Embryonic facial prominence (tissue), 1 donor: ENCODE measurements around the gene CPLX4.
"Not testable (repeated sequence)": the region's sequence is repeated elsewhere in the genome, so short reads cannot be mapped to it uniquely, and the experiment has no call there.

Experiments used
- DNase-seq: peaks from one replicate; pipeline ENCODE4 v3.0.0-alpha.2; 2016; ENCODE audit errors: extremely low spot score

Gene CPLX4

GRCh38 chr18:59270689-59271257 lies 47.7 kb downstream of the CPLX4 start:
- no peak for DNase-seq

GRCh38 chr18:59269563-59270119 lies 48.8 kb downstream of the CPLX4 start:
- DNase-seq: no peak

GRCh38 chr18:59268721-59269562 lies 49.5 kb downstream of the CPLX4 start:
- no peak for DNase-seq

- DNase-seq: no peak
Measured at GRCh38 chr18:59268127-59268720, 50.2 kb downstream of the CPLX4 start.

GRCh38 chr18:59267503-59268126 lies 50.8 kb downstream of the CPLX4 start:
- no peak for DNase-seq

GRCh38 chr18:59266886-59267502 lies 51.5 kb downstream of the CPLX4 start:
- DNase-seq: no peak

- no peak for DNase-seq
Measured at GRCh38 chr18:59266459-59266858, 52.0 kb downstream of the CPLX4 start.

GRCh38 chr18:59265974-59266369 lies 52.5 kb downstream of the CPLX4 start:
- no peak for DNase-seq

GRCh38 chr18:59265246-59265973 lies 53.0 kb downstream of the CPLX4 start:
- no peak for DNase-seq

- no peak for DNase-seq
Measured at GRCh38 chr18:59264651-59265245, 53.7 kb downstream of the CPLX4 start.

- DNase-seq: no peak
Measured at GRCh38 chr18:59264121-59264571, 54.3 kb downstream of the CPLX4 start.

GRCh38 chr18:59263661-59264060 lies 54.8 kb downstream of the CPLX4 start:
- DNase-seq: no peak

GRCh38 chr18:59262243-59262642 lies 56.2 kb downstream of the CPLX4 start:
- not testable (repeated sequence) for DNase-seq

- not testable (repeated sequence) for DNase-seq
Measured at GRCh38 chr18:59261842-59262241, 56.6 kb downstream of the CPLX4 start.

GRCh38 chr18:59255491-59255890 lies 63.0 kb downstream of the CPLX4 start:
- DNase-seq: not testable (repeated sequence)

- DNase-seq: peak; percentile 77
Measured at GRCh38 chr18:59249199-59249774, 69.2 kb downstream of the CPLX4 start.

- peak; percentile 3 for DNase-seq
Measured at GRCh38 chr18:59246796-59247195, 71.7 kb downstream of the CPLX4 start.
